HepG2 (cell line): ENCODE measurements around the gene NOP14.

Source experiments
- ARNT ChIP-seq: fragments of 450-650 bp; IDR thresholded peaks from 2 replicates; pipeline ENCODE4 v1.6.1; 2017
- RELA ChIP-seq: sonication (generic); formaldehyde crosslinking; IDR thresholded peaks from 2 replicates; pipeline ENCODE4 v1.4.0; 2020; ENCODE audit warnings: missing genetic modification reagents
- SMARCE1 ChIP-seq: fragments of 450-650 bp; IDR thresholded peaks from 2 replicates; pipeline ENCODE4 v1.6.1; 2017; ENCODE audit warnings: borderline replicate concordance
- SRY ChIP-seq: sonication (generic); formaldehyde crosslinking; IDR thresholded peaks from 2 replicates; pipeline ENCODE4 v1.8.0; 2022; ENCODE audit warnings: mild to moderate bottlenecking, missing genetic modification reagents
- U2AF1 ChIP-seq: fragments of 200-400 bp; formaldehyde crosslinking; optimal IDR thresholded peaks from 2 replicates; pipeline ENCODE3; 2017; ENCODE audit warnings: mild to moderate bottlenecking, low read depth, low read length
- ZNF121 ChIP-seq: sonication (generic); formaldehyde crosslinking; IDR thresholded peaks from 2 replicates; pipeline ENCODE4 v1.5.0; 2020; ENCODE audit warnings: mild to moderate bottlenecking, missing genetic modification reagents
- ZNF883 ChIP-seq: sonication (generic); formaldehyde crosslinking; IDR thresholded peaks from 2 replicates; pipeline ENCODE4 v1.5.1; 2020; ENCODE audit warnings: mild to moderate bottlenecking, missing genetic modification reagents; ENCODE audit errors: not compliant biosample characterization
- TF ChIP-seq, protein P1 (sequence below), 2 experiments: sonication (generic) in 1 of 2; formaldehyde crosslinking in 1 of 2; IDR thresholded peaks; 2 replicates each; pipeline versions ENCODE4 v1.4.0 to v1.6.1; 2018 to 2020; ENCODE audit warnings: missing genetic modification reagents in 2 of 2, borderline replicate concordance in 1 of 2, low read depth in 1 of 2, mild to moderate bottlenecking in 1 of 2, missing biosample characterization in 1 of 2
- TF ChIP-seq, protein P2 (sequence below): sonication (generic); formaldehyde crosslinking; IDR thresholded peaks from 2 replicates; pipeline ENCODE4 v1.4.0; 2020; ENCODE audit warnings: missing genetic modification reagents, mild to moderate bottlenecking, borderline replicate concordance

DNA sequence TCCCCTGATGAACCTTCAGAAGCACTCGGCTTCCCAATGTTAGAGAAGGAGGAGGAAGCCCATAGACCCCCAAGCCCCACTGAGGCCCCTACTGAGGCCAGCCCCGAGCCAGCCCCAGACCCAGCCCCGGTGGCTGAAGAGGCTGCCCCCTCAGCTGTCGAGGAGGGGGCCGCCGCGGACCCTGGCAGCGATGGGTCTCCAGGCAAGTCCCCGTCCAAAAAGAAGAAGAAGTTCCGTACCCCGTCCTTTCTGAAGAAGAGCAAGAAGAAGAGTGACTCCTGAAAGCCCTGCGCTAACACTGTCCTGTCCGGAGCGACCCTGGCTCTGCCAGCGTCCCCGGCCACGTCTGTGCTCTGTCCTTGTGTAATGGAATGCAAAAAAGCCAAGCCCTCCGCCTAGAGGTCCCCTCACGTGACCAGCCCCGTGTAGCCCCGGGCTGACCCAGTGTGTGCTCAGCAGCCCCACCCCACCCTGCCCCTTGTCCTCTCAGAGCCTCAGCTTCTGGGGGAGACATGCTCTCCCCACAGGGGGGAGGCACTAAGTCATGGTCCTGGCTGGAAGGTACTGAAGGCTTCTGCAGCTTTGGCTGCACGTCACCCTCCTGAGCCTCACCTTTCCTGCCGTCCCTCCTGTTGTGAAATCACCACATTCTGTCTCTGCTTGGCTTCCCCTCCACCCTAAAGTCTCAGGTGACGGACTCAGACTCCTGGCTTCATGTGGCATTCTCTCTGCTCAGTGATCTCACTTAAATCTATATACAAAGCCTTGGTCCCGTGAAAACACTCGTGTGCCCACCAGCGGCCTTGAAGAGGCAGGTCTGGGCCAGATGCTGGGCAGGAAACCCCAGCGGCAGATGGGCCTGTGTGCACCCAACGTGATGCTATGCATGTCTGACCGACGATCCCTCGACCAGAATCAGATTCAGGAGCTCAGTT, 34.7 kb downstream of the NOP14 start:
- no peak for TF ChIP-seq SRY (CRISPR knock-in tag)
- no peak for TF ChIP-seq ZNF883 (CRISPR knock-in tag)
- TF ChIP-seq ARNT: no peak
- no peak for TF ChIP-seq RELA (CRISPR knock-in tag)
- TF ChIP-seq, protein P1, sequence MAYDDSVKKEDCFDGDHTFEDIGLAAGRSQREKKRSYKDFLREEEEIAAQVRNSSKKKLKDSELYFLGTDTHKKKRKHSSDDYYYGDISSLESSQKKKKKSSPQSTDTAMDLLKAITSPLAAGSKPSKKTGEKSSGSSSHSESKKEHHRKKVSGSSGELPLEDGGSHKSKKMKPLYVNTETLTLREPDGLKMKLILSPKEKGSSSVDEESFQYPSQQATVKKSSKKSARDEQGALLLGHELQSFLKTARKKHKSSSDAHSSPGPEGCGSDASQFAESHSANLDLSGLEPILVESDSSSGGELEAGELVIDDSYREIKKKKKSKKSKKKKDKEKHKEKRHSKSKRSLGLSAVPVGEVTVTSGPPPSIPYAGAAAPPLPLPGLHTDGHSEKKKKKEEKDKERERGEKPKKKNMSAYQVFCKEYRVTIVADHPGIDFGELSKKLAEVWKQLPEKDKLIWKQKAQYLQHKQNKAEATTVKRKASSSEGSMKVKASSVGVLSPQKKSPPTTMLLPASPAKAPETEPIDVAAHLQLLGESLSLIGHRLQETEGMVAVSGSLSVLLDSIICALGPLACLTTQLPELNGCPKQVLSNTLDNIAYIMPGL (CRISPR knock-in tag; IDR thresholded peaks at IDR 0.05; ENCODE audit: borderline replicate concordance in 1 of 2, low read depth in 1 of 2): no peak
- TF ChIP-seq SMARCE1: no peak
- TF ChIP-seq, protein P2, sequence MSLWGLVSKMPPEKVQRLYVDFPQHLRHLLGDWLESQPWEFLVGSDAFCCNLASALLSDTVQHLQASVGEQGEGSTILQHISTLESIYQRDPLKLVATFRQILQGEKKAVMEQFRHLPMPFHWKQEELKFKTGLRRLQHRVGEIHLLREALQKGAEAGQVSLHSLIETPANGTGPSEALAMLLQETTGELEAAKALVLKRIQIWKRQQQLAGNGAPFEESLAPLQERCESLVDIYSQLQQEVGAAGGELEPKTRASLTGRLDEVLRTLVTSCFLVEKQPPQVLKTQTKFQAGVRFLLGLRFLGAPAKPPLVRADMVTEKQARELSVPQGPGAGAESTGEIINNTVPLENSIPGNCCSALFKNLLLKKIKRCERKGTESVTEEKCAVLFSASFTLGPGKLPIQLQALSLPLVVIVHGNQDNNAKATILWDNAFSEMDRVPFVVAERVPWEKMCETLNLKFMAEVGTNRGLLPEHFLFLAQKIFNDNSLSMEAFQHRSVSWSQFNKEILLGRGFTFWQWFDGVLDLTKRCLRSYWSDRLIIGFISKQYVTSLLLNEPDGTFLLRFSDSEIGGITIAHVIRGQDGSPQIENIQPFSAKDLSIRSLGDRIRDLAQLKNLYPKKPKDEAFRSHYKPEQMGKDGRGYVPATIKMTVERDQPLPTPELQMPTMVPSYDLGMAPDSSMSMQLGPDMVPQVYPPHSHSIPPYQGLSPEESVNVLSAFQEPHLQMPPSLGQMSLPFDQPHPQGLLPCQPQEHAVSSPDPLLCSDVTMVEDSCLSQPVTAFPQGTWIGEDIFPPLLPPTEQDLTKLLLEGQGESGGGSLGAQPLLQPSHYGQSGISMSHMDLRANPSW (CRISPR knock-in tag): no peak
- no peak for TF ChIP-seq ZNF121 (CRISPR knock-in tag)
- no peak for TF ChIP-seq U2AF1
